Gastroesophageal sphincter (tissue), 4 donors: ENCODE results near the gene HRC. TPM values are rescaled to one million over a fixed set of nuclear protein-coding genes. Genes with fewer than 3 reads are reported as not detected.
A peak's percentile ranks its signal among the peaks of the same experiment; 100 is the strongest.

Experiments
- ATAC-seq: fragments of 150-250 bp; one replicate; pipeline ENCODE4 v1.9.1; 2016; ENCODE audit warnings: mild to moderate bottlenecking, moderate library complexity
- H3K27ac ChIP-seq, 4 donors: fragments of 200-600 bp; sonication (generic) in 3 of 4; 1 replicate in 3 of 4; 2 replicates in 1 of 4; pipeline ENCODE4 v1.5.1; 2016 to 2019
- H3K27me3 ChIP-seq: fragments of 200-600 bp; sonication (generic); one replicate; pipeline ENCODE4 v1.5.1; 2019
- H3K36me3 ChIP-seq, 2 donors: fragments of 200-600 bp; sonication (generic); one replicate each; pipeline ENCODE4 v1.5.1; 2019; ENCODE audit warnings: control low read depth in 1 of 2
- H3K4me1 ChIP-seq, 3 donors: fragments of 200-600 bp; sonication (generic); 1 replicate in 2 of 3; 2 replicates in 1 of 3; pipeline ENCODE4 v1.5.1; 2016 to 2019; ENCODE audit warnings: control low read depth in 2 of 3
- H3K4me3 ChIP-seq, 2 donors: fragments of 200-600 bp; sonication (generic); one replicate each; pipeline ENCODE4 v1.5.1; 2019; ENCODE audit warnings: mild to moderate bottlenecking in 1 of 2, moderate library complexity in 1 of 2
- H3K9me3 ChIP-seq, 3 donors: fragments of 200-600 bp; sonication (generic); one replicate each; pipeline ENCODE4 v1.5.1; 2017 to 2019; ENCODE audit warnings: control low read depth in 2 of 3
- EP300 ChIP-seq: sonication (generic); formaldehyde crosslinking; IDR thresholded peaks from one replicate; pipeline ENCODE4 v1.6.1; 2017; ENCODE audit warnings: antibody characterized with exemption, mild to moderate bottlenecking
- POLR2A ChIP-seq, 2 donors: fragments of 450-650 bp; IDR thresholded peaks; one replicate each; pipeline ENCODE4 v1.6.1; 2017; ENCODE audit warnings: antibody characterized with exemption in 2 of 2, mild to moderate bottlenecking in 2 of 2, moderate library complexity in 1 of 2
- POLR2AphosphoS5 ChIP-seq: sonication (generic); formaldehyde crosslinking; IDR thresholded peaks from one replicate; pipeline ENCODE4 v1.6.1; 2017; ENCODE audit warnings: antibody characterized with exemption
- WGBS, 2 donors: methylation state at CpG; one replicate each; pipeline ENCODE4 v1.1.5; 2018; ENCODE audit warnings: low coverage in 1 of 2; 5-methylcytosine and 5-hydroxymethylcytosine counted together
- total RNA-seq, 4 donors: library from RNA; depleted of rRNA; stranded (reverse); fragments of >200 nt; gene quantifications; one replicate each; pipeline ENCODE4 v1.1.0, GENCODE V29; 2016
- TF ChIP-seq, protein P1 (sequence below), 4 experiments: fragments of 200-600 bp in 2 of 4; fragments of 450-650 bp in 2 of 4; sonication (generic) in 1 of 4; IDR thresholded peaks; one replicate each; pipeline ENCODE4 v1.5.1; 2017 to 2019; ENCODE audit warnings: antibody characterized with exemption in 4 of 4, mild to moderate bottlenecking in 2 of 4, moderate library complexity in 2 of 4

HRC gene
- total RNA-seq, 4 donors from 2014 or later: 1.1 to 3.9 (median 1.8) TPM

DNA sequence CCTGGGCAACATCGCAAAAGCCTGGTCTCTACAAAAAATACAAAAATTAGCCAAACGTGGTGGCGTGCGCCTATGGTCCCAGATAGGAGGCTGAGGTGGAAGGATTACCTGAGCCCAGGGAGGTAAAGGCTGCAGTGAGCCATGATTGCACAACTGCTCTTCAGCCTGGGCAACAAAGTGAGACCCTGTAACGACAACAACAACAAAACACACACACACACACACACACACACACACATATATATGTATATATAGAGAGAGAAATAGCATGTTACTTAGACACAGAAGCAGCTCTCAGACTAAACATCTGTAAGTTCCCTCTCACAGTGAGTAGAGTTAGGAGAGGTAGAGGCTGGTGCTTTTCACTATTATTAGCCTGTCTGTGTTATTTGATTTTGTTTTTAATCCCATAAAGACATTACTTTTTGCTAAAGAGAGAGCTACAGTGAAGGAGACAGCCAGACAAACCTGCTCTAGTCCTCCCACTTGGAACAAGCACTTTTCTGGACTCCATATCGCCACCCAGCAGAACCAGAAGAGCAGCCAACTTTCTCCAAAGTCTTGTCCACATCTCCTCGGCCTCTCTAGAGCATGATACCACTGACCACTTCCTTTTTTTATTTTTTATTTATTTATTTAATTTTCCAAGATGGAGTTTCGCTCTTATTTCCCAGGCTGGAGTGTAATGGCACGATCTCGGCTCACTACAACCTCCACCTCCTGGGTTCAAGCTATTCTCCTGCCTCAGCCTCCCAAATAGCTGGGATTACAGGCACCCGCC is 43.8 kb downstream of the HRC start:
- Histone ChIP-seq H3K36me3 (peaks cover 0 to 30% of the 10 kb centered on the region in 2 donors), H3K4me3 (no peak overlapping the region), H3K27me3 (no peaks in the 10 kb centered on the region), H3K9me3 (no peaks in the 10 kb centered on the region), H3K4me1 (peaks cover 0 to 44% (median 3%) of the 10 kb centered on the region in 3 donors), H3K27ac (peak overlapping the region in 1 of 4 donors; percentile 15)
- TF ChIP-seq, protein P1, sequence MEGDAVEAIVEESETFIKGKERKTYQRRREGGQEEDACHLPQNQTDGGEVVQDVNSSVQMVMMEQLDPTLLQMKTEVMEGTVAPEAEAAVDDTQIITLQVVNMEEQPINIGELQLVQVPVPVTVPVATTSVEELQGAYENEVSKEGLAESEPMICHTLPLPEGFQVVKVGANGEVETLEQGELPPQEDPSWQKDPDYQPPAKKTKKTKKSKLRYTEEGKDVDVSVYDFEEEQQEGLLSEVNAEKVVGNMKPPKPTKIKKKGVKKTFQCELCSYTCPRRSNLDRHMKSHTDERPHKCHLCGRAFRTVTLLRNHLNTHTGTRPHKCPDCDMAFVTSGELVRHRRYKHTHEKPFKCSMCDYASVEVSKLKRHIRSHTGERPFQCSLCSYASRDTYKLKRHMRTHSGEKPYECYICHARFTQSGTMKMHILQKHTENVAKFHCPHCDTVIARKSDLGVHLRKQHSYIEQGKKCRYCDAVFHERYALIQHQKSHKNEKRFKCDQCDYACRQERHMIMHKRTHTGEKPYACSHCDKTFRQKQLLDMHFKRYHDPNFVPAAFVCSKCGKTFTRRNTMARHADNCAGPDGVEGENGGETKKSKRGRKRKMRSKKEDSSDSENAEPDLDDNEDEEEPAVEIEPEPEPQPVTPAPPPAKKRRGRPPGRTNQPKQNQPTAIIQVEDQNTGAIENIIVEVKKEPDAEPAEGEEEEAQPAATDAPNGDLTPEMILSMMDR (IDR thresholded peaks at IDR 0.05): no peak
- TF ChIP-seq POLR2AphosphoS5 (no peak), POLR2A (IDR thresholded peaks at IDR 0.05) (no peak), EP300 (no peak)
- WGBS, 2 donors: 74 to 75% methylated on average over 7 to 8 of the region's 11 CpGs
- no peak for ATAC-seq

DNA sequence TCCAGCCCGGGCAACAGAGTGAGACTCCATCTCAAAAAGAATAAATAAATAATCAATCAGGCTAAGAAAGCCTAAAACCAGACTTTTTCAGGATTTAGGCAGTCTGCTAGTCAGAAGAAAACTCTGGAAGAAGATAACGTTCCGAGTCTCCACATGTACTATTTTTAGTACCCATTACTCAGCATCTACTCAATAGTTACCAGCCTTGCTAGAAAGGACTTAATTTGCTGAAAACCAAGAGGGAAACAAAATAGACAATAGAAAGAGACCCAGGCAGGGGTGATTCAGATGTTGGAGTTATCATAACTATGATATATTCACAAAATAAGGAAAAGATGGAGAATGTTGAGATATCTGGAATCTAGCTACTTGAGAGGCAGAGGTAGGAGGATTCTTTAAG is 44.6 kb downstream of the HRC start:
- no peak for TF ChIP-seq EP300
- WGBS, 2 donors: 6 to 24% methylated on average over 3 of the region's 3 CpGs
- no peak for ATAC-seq
- no peaks in the 10 kb centered on the region for H3K27me3 ChIP-seq
- H3K27ac ChIP-seq: peak overlapping the region in 1 of 4 donors; percentile 15
- no peak overlapping the region for H3K4me3 ChIP-seq
- H3K4me1 ChIP-seq: peaks cover 0 to 44% (median 3%) of the 10 kb centered on the region in 3 donors
- peaks cover 0 to 38% of the 10 kb centered on the region in 2 donors for H3K36me3 ChIP-seq
- no peaks in the 10 kb centered on the region for H3K9me3 ChIP-seq

DNA sequence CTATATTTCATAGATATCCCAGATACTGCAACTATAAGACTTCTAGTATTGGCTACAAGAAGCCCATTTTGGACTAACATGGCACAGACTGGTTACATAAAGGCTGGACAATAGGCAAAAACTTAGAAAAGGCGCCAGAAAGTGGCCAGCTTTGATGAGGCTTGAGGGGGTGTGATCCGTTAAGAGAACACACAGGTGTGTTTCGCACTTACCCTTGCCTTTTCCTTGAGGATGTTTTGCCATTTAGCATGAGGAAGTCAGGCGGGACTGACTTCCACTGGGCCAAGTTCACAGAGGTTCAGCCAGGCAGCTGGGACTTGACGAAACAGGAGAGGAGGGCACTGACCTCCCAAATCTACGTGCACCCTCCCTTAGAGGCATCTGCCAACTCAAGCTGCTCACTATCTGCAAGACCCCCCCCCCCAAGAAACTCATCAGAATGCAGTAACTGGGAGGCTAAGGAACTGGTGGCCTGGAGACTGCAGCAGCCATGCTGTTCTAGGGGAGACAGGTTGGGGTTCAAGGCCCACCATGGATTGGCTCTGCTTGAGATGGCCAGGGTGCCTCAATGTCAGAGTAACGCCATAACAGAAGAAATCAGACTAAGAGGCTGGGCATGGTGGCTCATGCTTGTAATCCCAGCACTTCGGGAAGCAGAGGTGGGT is 45.5 kb downstream of the HRC start:
- TF ChIP-seq POLR2A (IDR thresholded peaks at IDR 0.05) (no peak), EP300 (no peak), POLR2AphosphoS5 (no peak)
- TF ChIP-seq, protein P1 (IDR thresholded peaks at IDR 0.05): no peak
- 58 to 68% methylated on average over 2 to 8 of the region's 8 CpGs for WGBS, 2 donors
- no peaks in the 10 kb centered on the region for H3K9me3 ChIP-seq
- peaks cover 0 to 47% of the 10 kb centered on the region in 2 donors for H3K36me3 ChIP-seq
- H3K4me3 ChIP-seq: no peak overlapping the region
- H3K27ac ChIP-seq: peak overlapping the region in 1 of 4 donors; percentile 15
- peaks cover 0 to 35% (median 3%) of the 10 kb centered on the region in 3 donors for H3K4me1 ChIP-seq
- no peak for ATAC-seq
- no peaks in the 10 kb centered on the region for H3K27me3 ChIP-seq

DNA sequence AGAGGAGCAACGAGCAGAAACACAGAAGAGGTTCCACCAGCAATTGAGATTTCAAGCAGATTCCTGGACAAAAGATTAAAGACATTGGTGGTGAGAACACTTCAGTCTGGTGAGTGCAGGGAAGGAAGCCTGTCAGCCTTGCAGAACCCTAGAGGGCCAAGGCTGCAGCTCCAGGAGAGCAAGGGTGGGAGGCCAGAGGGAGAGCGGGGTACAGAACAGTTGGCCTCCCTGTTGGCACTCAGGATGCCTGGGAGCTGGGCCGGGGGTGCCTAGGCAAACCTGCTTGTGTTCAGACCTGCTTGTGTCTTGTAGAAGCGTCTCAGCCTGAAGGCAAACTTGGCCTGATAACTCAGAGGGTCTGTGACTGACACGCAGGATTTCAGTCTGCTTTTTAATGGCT is 46.1 kb downstream of the HRC start:
- no peaks in the 10 kb centered on the region for H3K9me3 ChIP-seq
- peaks cover 0 to 33% (median 3%) of the 10 kb centered on the region in 3 donors for H3K4me1 ChIP-seq
- ATAC-seq: no peak
- H3K27ac ChIP-seq: no peak overlapping the region
- peaks cover 0 to 53% of the 10 kb centered on the region in 2 donors for H3K36me3 ChIP-seq
- TF ChIP-seq POLR2A (IDR thresholded peaks at IDR 0.05): no peak
- TF ChIP-seq, protein P1 (IDR thresholded peaks at IDR 0.05): no peak
- no peak for TF ChIP-seq EP300
- TF ChIP-seq POLR2AphosphoS5: no peak
- H3K4me3 ChIP-seq: no peak overlapping the region
- no peaks in the 10 kb centered on the region for H3K27me3 ChIP-seq
- WGBS, 2 donors: 40 to 85% methylated on average over 2 to 3 of the region's 5 CpGs

DNA sequence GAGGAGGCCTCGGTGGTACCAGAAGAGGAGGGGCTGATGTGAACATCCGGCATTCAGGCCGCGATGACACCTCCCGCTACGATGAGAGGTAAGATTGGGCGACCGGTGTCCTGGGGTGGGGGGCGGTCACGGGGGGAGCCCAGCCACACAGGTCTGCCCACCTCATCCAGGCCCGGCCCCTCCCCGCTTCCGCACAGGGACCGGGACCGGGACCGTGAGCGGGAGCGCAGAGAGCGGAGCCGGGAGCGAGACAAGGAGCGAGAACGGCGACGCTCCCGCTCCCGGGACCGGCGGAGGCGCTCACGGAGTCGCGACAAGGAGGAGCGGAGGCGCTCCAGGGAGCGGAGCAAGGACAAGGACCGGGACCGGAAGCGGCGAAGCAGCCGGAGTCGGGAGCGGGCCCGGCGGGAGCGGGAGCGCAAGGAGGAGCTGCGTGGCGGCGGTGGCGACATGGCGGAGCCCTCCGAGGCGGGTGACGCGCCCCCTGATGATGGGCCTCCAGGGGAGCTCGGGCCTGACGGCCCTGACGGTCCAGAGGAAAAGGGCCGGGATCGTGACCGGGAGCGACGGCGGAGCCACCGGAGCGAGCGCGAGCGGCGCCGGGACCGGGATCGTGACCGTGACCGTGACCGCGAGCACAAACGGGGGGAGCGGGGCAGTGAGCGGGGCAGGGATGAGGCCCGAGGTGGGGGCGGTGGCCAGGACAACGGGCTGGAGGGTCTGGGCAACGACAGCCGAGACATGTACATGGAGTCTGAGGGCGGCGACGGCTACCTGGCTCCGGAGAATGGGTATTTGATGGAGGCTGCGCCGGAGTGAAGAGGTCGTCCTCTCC is 47.4 kb downstream of the HRC start:
- Histone ChIP-seq H3K36me3 (peaks cover 0 to 66% of the 10 kb centered on the region in 2 donors), H3K9me3 (no peaks in the 10 kb centered on the region), H3K27me3 (no peaks in the 10 kb centered on the region), H3K27ac (no peak overlapping the region), H3K4me3 (no peak overlapping the region), H3K4me1 (peaks cover 0 to 21% (median 0%) of the 10 kb centered on the region in 3 donors)
- WGBS, 2 donors: 85 to 92% methylated on average over 13 to 35 of the region's 93 CpGs
- no peak for ATAC-seq
- TF ChIP-seq EP300 (no peak), POLR2A (IDR thresholded peaks at IDR 0.05) (no peak), POLR2AphosphoS5 (no peak)
- TF ChIP-seq, protein P1 (IDR thresholded peaks at IDR 0.05): no peak
